GM12878 (cell line): ENCODE measurements around the gene ALCAM. TPM values are rescaled to one million over a fixed set of nuclear protein-coding genes. Genes with fewer than 3 reads are reported as not detected.

Experiments
- ASH2L ChIP-seq: fragments of 300-600, 200-600 bp; sonication (generic); IDR thresholded peaks from 2 replicates; pipeline ENCODE4 v1.6.1; 2017; ENCODE audit warnings: low read depth, mild to moderate bottlenecking, borderline replicate concordance
- ATF2 ChIP-seq: IDR thresholded peaks from 2 replicates; pipeline ENCODE4 v1.6.1; 2012; ENCODE audit warnings: low read length, inconsistent platforms
- ATF7 ChIP-seq: fragments of 450-650 bp; IDR thresholded peaks from 2 replicates; pipeline ENCODE4 v1.6.1; 2016; ENCODE audit warnings: low read depth, mild to moderate bottlenecking
- BCL11A ChIP-seq: IDR thresholded peaks from 2 replicates; pipeline ENCODE4 v1.6.1; 2011; ENCODE audit warnings: low read depth, low read length
- KLF5 ChIP-seq: fragments of 450-650 bp; IDR thresholded peaks from 2 replicates; pipeline ENCODE4 v1.6.1; 2014; ENCODE audit warnings: mild to moderate bottlenecking; ENCODE audit not compliant: partially characterized antibody
- MTA3 ChIP-seq: IDR thresholded peaks from 2 replicates; pipeline ENCODE4 v1.6.1; 2012; ENCODE audit warnings: low read length, inconsistent platforms, borderline replicate concordance
- MXI1 ChIP-seq: fragments of 150-350 bp; IDR thresholded peaks from 2 replicates; pipeline ENCODE4 v1.6.1; 2011; ENCODE audit warnings: low read depth, mild to moderate bottlenecking, inconsistent platforms, low read length, improper control_type of control experiment
- NFYA ChIP-seq: IDR thresholded peaks from 2 replicates; pipeline ENCODE4 v1.6.1; 2011; ENCODE audit warnings: low read depth, mild to moderate bottlenecking, low read length, improper control_type of control experiment, borderline replicate concordance
- PML ChIP-seq: IDR thresholded peaks from 2 replicates; pipeline ENCODE4 v1.6.1; 2012; ENCODE audit warnings: low read length, inconsistent platforms
- PRDM15 ChIP-seq: fragments of 450-650 bp; formaldehyde crosslinking; IDR thresholded peaks from 2 replicates; pipeline ENCODE4 v1.4.0; 2020; ENCODE audit warnings: mild to moderate bottlenecking, moderate library complexity
- SMAD5 ChIP-seq: IDR thresholded peaks from 2 replicates; pipeline ENCODE4 v1.6.1; 2016; ENCODE audit warnings: antibody characterized with exemption, low read depth
- SMARCA5 ChIP-seq: fragments of 450-650 bp; IDR thresholded peaks from 2 replicates; pipeline ENCODE4 v1.6.1; 2017; ENCODE audit warnings: mild to moderate bottlenecking
- SREBF2 ChIP-seq: IDR thresholded peaks from 2 replicates; pipeline ENCODE4 v1.6.1; 2012; ENCODE audit warnings: mild to moderate bottlenecking, low read length
- TCF7 ChIP-seq: IDR thresholded peaks from 2 replicates; pipeline ENCODE4 v1.6.1; 2014; ENCODE audit warnings: antibody characterized with exemption, borderline replicate concordance
- YBX1 ChIP-seq: fragments of 450-650 bp; IDR thresholded peaks from 2 replicates; pipeline ENCODE4 v1.6.1; 2016; ENCODE audit warnings: antibody characterized with exemption
- ZNF217 ChIP-seq: fragments of 450-650 bp; IDR thresholded peaks from 2 replicates; pipeline ENCODE4 v1.6.1; 2017; ENCODE audit warnings: antibody characterized with exemption, mild to moderate bottlenecking
- ZZZ3 ChIP-seq: IDR thresholded peaks from 2 replicates; pipeline ENCODE4 v1.6.1; 2011; ENCODE audit warnings: low read depth; ENCODE audit not compliant: control insufficient read depth, insufficient read length
- polyA plus RNA-seq, 11 experiments: library from polyadenylated mRNA; depleted of rRNA in 4 of 11; unstranded in 6 of 11; stranded (reverse) in 5 of 11; fragments of >200 nt; fragmentation: Nextera tagmentation in 4 of 11; fragmentation: Illumina TruSeq in 1 of 11; extraction: Ambion mirVana in 4 of 11; extraction: Trizol in 1 of 11; gene quantifications; 1 replicate in 1 of 11; 2 replicates in 10 of 11; pipeline versions ENCODE4 v1.2.1 to v1.2.3, GENCODE V29; 2011 to 2016; ENCODE audit warnings: inconsistent platforms in 2 of 11, missing spikeins in 2 of 11, low read depth in 1 of 11
- total RNA-seq, 4 experiments: library from RNA; depleted of rRNA in 3 of 4; stranded (reverse); fragments of >200 nt in 3 of 4; fragmentation: Illumina TruSeq in 1 of 4; extraction: Trizol in 1 of 4; gene quantifications; 2 replicates each; pipeline versions ENCODE4 v1.2.1 to v1.2.3, GENCODE V29; 2013 to 2021
- TF ChIP-seq, protein P1 (sequence below): fragments of 450-650 bp; formaldehyde crosslinking; IDR thresholded peaks from 2 replicates; pipeline ENCODE4 v1.4.0; 2022; ENCODE audit warnings: mild to moderate bottlenecking, moderate library complexity
- TF ChIP-seq, protein P2 (sequence below): fragments of 450-650 bp; IDR thresholded peaks from 2 replicates; pipeline ENCODE4 v1.6.1; 2017; ENCODE audit warnings: antibody characterized with exemption, mild to moderate bottlenecking, moderate library complexity

ALCAM gene
- total and polyA plus RNA-seq, 10 of the 15 experiments (the other 5 are each of a cell fraction or from before 2014, with no cell fraction given) = 12.2 to 54.2 (median 32.6) TPM

DNA sequence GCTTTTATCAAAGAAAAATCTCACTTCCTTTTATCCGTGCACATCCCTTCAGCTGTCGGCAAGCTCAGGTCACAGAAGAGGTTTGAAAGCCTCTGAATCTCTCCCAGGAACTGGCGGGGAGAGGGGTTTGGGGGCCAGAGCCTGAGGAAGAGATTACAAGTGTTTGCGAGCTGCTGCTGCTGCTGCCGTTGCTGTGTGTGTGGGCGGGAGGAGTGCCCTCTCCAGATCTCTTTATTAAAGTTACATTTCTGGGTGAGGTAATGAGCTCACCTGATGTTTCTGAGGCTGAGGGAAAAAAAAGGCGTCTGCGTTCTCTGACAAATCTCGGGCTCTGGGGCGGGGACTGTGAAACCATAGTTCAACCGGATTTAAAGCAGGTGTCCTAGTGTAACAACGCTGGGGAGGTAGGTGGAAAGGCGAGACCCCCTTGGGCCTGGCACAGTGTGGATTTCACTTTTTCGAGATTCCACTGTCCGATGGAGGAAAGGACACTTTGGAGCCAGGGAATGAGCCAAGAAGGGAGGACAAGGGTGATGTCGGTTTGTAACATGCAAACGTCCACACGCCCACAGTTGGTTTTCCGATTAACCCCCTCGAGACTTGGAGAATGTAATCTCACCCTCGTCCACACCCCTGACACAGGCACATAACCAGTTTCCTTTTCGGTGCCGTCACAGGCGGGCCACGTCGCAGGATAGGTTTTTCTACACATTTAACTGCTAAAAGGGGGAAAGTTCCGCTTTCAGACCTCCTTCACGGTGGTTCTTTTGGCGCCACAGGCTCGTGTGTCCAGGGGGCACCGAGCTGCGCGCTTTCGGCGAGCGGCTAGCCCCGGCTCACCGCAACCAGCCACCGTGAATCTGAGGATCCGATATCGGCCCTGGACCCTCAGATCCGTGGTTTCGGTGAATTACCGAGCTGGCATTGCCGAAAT, 2.1 kb downstream of the ALCAM start (continued):
- TF ChIP-seq, protein P1, sequence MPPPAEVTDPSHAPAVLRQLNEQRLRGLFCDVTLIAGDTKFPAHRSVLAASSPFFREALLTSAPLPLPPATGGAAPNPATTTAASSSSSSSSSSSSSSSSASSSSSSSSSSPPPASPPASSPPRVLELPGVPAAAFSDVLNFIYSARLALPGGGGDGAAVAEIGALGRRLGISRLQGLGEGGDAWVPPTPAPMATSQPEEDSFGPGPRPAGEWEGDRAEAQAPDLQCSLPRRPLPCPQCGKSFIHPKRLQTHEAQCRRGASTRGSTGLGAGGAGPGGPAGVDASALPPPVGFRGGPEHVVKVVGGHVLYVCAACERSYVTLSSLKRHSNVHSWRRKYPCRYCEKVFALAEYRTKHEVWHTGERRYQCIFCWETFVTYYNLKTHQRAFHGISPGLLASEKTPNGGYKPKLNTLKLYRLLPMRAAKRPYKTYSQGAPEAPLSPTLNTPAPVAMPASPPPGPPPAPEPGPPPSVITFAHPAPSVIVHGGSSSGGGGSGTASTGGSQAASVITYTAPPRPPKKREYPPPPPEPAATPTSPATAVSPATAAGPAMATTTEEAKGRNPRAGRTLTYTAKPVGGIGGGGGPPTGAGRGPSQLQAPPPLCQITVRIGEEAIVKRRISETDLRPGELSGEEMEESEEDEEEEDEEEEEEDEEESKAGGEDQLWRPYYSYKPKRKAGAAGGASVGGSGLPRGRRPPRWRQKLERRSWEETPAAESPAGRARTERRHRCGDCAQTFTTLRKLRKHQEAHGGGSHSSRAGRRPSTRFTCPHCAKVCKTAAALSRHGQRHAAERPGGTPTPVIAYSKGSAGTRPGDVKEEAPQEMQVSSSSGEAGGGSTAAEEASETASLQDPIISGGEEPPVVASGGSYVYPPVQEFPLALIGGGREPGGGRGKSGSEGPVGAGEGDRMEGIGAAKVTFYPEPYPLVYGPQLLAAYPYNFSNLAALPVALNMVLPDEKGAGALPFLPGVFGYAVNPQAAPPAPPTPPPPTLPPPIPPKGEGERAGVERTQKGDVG = no peak
- TF ChIP-seq PML (no peak; the same call in none of the 2 replicates), ASH2L (0 out of 2 replicates have a peak, but pooled peaks have one; percentile 91), MXI1 (peak; percentile 21; the same call in 1 of the 2 replicates), SREBF2 (no peak), ATF7 (peak; percentile 94), BCL11A (no peak), PRDM15 (CRISPR knock-in tag) (no peak), ZZZ3 (no peak), TCF7 (0 out of 2 replicates have a peak, but pooled peaks have one; percentile 0), MTA3 (peak; percentile 84; the same call in 1 of the 2 replicates), SMARCA5 (peak; percentile 41; the same call in 1 of the 2 replicates), ATF2 (peak; percentile 61), KLF5 (peak; percentile 52), SMAD5 (peak; percentile 49), YBX1 (no peak), ZNF217 (0 out of 2 replicates have a peak, but pooled peaks have one; percentile 54), NFYA (no peak)
- TF ChIP-seq, protein P2, sequence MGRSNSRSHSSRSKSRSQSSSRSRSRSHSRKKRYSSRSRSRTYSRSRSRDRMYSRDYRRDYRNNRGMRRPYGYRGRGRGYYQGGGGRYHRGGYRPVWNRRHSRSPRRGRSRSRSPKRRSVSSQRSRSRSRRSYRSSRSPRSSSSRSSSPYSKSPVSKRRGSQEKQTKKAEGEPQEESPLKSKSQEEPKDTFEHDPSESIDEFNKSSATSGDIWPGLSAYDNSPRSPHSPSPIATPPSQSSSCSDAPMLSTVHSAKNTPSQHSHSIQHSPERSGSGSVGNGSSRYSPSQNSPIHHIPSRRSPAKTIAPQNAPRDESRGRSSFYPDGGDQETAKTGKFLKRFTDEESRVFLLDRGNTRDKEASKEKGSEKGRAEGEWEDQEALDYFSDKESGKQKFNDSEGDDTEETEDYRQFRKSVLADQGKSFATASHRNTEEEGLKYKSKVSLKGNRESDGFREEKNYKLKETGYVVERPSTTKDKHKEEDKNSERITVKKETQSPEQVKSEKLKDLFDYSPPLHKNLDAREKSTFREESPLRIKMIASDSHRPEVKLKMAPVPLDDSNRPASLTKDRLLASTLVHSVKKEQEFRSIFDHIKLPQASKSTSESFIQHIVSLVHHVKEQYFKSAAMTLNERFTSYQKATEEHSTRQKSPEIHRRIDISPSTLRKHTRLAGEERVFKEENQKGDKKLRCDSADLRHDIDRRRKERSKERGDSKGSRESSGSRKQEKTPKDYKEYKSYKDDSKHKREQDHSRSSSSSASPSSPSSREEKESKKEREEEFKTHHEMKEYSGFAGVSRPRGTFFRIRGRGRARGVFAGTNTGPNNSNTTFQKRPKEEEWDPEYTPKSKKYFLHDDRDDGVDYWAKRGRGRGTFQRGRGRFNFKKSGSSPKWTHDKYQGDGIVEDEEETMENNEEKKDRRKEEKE = no peak
